B cell (primary cell): ENCODE measurements around the gene KCNJ6.

Experiments used
- EZH2 ChIP-seq: IDR thresholded peaks from 2 replicates; pipeline ENCODE4 v1.6.1; 2012; ENCODE audit warnings: borderline replicate concordance, low read depth, mild to moderate bottlenecking, moderate library complexity, low read length; ENCODE audit not compliant: insufficient read depth, poor library complexity, severe bottlenecking
- TF ChIP-seq, protein P1 (sequence below): fragments of 200-600 bp; IDR thresholded peaks from one replicate; pipeline ENCODE4 v1.8.0; 2022; ENCODE audit warnings: antibody characterized with exemption, mild to moderate bottlenecking

DNA sequence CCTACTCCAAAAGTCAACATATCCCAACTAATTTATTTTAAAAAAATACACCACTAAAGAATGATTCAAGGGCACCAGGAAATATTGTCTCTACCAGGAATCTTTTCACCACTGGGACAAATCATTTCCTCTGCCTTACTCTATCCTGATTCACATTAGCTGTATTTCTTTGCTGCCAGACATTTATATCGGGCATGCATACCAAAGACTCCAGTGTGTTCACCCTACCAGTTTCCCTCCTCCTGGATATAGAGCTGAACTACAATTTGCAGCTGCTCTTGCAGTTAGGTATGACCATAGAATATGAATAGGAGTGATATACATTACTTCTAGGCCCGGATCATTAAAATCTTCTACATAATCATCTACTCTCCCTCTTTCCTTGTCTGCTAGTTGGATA lies 7.6 kb downstream of the KCNJ6 start:
- TF ChIP-seq, protein P1, sequence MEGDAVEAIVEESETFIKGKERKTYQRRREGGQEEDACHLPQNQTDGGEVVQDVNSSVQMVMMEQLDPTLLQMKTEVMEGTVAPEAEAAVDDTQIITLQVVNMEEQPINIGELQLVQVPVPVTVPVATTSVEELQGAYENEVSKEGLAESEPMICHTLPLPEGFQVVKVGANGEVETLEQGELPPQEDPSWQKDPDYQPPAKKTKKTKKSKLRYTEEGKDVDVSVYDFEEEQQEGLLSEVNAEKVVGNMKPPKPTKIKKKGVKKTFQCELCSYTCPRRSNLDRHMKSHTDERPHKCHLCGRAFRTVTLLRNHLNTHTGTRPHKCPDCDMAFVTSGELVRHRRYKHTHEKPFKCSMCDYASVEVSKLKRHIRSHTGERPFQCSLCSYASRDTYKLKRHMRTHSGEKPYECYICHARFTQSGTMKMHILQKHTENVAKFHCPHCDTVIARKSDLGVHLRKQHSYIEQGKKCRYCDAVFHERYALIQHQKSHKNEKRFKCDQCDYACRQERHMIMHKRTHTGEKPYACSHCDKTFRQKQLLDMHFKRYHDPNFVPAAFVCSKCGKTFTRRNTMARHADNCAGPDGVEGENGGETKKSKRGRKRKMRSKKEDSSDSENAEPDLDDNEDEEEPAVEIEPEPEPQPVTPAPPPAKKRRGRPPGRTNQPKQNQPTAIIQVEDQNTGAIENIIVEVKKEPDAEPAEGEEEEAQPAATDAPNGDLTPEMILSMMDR, result no peak
- no peak for TF ChIP-seq EZH2
